Camera-type eye (tissue), 1 donor: ENCODE data around the gene EGLN3. TPM values are rescaled to one million over a fixed set of nuclear protein-coding genes. Genes with fewer than 3 reads are reported as not detected.

ENCODE experiments used
- total RNA-seq: library from RNA; depleted of rRNA; stranded (reverse); fragments of >200 nt; gene quantifications from one replicate; pipeline ENCODE4 v1.2.3, GENCODE V29; 2014

The EGLN3 gene
- 31.7 TPM for total RNA-seq

DNA sequence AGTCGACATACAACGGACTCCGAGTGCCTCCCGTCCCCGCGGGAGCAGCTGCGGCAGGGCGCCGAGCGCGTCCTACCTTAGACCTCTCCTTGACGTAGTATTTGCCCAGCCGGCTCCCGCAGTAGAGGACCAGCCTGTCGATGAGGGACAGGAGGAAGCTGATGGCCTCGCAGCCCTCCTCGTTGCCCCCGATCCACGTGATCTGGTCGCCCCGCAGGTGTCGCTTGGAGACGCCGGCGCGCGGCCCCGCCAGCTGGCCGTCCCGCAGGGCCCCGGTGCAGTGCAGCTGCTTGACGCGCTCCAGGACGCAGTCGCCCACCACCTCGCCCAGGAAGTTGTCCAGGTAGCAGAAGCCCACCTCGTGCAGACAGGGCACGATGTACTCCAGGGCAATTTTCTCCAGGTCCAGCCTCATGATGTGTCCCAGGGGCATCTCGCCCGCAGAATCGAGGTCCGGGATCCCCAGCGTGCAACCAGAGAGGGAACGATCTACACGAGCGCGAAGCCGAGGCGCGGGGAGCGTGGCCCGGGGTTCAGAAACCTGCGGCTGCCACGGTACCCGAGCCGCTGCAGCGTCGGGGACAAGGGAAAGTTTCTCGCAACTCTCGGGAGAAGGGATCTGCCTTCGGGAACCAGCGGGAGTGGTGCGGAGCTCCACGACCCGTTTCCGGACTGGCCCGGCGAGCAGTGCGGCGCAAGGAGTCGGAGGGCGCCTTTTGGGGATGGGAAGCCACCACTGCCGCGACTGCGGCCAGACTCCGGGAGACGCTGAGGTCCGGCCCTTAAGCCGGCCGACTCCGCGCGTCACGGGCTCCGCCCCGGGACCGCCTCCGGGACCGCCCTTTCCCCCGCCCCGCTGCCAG lies at the start of gene EGLN3:
TSS of gene EGLN3 (minus strand) at position 755 of the 863 bp plus-strand sequence. CDS start at position 433, 322 bp downstream.

